Raji (cell line): ENCODE results near the gene MAP3K6.

Source experiments
- POLR2A ChIP-seq: IDR thresholded peaks from 2 replicates; pipeline ENCODE4 v1.6.1; 2011; ENCODE audit warnings: low read depth, low read length, control low read depth; ENCODE audit not compliant: insufficient read depth

Gene MAP3K6

DNA sequence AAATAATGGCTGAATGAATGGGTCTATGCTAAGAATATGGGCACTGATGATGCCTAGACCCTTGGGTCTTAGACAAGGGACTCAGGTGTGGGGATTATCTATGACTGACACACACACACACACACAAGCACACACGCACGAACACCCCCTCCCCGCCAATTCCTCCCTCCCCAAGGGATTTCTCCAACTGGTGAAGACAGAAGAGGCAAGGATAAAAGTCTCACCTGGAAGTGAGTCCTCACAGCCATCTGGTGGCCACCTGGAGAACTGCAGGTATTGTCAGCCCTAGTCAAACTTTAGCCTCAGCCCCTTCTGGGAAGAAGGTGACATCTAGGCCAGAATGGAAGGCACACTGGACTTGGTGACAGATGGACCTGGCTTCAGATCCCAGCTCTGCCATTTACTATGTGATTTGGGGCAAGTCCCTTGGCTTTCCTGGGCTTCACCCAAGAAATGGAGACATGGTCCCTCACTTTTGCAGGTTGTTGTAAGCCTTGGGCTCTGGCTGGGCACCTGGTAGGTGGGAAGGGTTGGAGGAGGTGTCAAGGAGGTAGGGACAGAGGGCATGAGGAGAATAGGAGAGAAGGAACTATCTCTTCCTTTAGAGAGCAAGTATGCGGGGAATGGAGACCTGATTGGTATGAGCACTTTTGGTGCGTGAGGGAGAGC is 21.7 kb upstream of the MAP3K6 start:
- TF ChIP-seq POLR2A: no peak

GRCh38 chr1:27383661-27384060 is 16.9 kb upstream of the MAP3K6 start:
- TF ChIP-seq POLR2A: no peak

- TF ChIP-seq POLR2A: no peak
Measured at GRCh38 chr1:27383039-27383605, 16.4 kb upstream of the MAP3K6 start, which contains the start of gene CD164L2. Gene CD164L2, minus strand, starts transcription at chr1:27383333. Its CDS starts 94 bp downstream, at chr1:27383239.

DNA sequence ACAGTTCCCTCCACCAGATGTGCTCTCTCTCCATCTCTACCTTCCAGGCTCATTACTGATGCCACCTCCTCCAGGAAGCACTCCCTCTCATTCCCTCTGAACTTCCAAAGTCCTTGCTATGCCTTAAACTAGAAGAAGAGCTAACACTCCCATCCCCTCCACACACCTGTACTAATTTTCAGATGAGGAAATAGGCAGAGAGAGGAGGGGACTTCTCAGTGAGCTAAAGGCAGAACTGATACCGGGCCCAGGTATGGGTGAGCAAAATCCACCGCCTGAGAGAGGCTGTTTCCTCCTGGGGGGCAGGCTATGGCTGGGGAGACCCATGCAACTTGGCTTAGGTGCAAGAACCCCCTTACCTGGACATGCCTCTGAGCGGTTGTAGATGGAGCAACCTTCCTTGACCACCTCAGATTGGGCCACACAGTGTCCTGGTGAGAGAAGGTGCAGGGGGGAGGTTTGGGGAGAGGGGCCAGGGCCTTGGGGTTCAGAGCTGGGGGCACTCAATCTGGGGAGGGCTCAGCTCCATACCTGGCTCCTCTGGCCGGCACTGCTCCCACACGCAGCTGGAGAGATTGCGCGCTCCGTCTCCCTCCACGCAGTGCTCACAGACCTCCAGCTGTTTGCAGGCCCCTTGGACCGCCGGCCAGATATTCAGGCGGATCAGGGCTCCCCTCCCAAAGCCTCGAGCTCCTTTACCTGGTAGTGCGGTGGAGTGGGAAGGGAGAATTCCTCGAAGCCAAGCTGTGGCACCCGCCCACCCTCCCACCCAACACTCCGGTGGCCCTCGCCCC is 15.4 kb upstream of the MAP3K6 start:
- TF ChIP-seq POLR2A: no peak

DNA sequence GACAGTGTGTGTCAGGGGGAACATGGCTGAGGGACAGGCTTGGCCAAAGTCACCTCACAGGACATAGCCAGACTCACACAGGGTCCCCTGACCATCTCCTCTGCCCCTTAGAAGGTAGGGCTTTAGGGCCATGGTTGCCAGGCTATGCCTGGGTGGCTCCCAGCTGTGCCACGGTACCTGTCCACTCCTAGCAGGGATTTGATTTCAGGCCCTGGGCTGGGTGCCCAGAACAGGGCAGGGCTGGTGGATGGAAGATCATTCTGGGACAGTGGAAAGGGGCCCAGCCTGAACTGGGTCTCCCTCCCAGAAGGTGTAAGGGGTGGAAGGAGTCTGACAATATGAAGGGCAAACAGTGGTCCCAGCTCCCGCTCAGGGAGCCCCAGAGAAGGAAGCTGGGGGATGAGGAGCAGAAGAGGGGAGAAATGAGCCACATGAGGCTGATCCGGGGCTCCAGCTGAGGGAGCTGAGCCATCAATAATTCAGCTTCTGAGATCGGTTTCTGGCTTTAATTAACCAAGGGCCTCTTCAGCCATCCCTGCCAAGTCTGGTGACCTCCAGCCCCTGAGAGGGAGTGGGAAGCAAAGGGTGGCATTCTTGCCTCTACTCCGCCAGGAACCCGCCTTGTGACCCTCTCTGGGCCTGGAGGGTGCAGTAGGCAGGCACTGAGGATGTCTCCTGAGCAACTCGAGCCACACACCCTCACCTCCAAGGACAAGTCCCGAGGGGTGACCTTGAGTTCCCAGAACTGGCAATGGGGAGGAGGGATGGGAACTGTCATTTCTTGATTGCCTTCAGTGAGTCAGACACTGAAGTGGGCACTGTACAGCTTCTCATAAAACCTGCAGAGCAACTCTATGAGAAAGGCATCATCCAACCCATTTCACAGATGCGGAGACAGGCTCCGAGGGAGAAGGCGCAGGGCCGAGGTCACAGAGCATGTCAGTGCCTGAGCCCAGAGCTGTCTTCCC is 14.3 kb upstream of the MAP3K6 start:
- TF ChIP-seq POLR2A: no peak

DNA sequence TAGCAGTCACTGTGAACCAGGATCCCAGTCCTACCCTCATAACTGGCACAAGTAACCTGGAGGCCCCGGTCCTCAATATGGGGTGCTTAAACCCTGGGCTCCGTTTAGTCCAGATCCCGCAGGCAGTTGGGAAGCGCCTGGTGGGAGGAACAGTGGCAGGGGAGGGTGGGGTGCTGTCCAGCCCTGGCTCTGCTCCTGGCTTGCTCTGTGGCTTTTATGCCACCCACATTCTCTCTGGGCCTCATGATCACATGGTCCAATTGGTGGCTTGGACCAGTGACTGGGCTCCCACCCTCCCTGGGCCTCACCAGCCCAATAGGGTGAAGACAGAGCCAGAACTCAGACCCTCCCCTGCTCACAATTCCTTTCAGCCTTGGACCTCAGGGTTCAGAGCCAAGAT is 13.5 kb upstream of the MAP3K6 start:
- no peak for TF ChIP-seq POLR2A

DNA sequence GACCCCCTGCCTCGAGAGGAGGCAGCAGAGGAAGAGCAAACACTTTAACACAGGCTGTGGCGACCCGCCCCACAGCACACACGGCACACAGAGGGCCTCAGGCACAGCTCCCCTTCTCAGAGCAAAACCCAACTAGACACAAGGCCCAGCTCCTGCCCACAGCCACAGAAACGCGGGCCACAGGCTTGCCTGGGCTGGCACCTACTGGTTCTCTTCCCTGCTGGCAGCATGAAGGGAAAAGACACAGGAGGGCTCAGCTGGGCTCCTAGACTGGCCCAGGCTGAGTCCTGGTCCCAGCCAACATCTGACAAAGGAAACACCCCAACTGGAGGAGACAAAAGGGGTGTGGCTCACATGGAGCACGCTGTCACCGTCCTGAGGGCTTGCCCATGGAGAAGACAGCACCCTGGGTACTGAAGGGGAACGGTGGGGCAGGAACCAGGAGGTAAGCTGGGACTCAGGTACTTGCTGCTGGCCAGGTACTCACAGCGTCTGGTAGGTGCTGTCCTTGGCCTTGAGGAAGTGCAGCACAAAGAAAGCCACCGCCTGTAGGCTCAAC is 12.9 kb upstream of the MAP3K6 start:
- no peak for TF ChIP-seq POLR2A

GRCh38 chr1:27377760-27378495 is 11.2 kb upstream of the MAP3K6 start:
- no peak for TF ChIP-seq POLR2A

- no peak for TF ChIP-seq POLR2A
Measured at GRCh38 chr1:27374362-27375086, 7.8 kb upstream of the MAP3K6 start, which contains the start of gene FCN3. Gene FCN3, minus strand, starts transcription at chr1:27374824. Its CDS starts 6 bp downstream, at chr1:27374818.

DNA sequence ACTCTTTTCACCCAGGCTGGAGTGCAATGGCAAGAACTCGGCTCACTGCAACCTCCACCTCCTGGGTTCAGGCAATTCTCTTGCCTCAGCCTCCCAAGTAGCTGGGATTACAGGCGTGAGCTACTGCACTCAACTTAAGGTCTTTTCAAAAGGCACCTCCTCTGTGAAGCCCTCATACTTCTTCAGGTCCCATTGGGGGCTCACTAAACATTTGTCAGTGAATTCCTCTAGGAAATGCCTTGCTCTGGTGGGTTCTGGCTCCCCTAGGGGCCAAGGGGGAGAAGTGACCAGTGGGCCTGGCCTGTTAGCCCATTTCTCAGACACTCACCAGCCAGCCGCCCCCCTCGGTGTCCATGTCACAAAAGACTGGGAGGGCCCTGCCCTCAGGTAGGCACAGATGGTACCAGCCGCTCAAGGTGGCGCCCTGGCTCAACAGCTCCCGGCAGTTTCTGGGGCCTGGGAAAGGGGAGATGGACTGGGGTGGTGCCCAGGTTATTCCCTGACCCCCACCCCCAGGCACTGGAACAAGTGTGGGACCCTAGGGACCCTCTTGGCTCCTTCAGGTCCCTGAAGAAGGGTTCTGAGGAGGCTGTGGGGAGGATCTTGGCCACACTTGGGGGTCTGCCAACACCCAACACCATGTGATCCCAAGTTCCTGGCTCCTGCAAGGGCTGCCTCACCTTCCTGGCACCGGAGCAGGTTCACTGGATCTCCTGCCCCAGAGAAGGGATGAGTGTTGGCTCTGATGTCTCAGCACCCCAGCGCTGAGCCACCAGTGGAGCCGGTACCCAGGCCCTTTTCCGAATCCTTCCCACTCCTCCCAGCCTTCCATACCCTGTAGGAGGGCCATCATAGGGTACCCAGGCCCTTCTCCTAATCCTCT is 6.3 kb upstream of the MAP3K6 start:
- no peak for TF ChIP-seq POLR2A

- TF ChIP-seq POLR2A: no peak
Measured at GRCh38 chr1:27372022-27372807, 5.5 kb upstream of the MAP3K6 start.
